Epithelial cell of esophagus (primary cell): ENCODE measurements around the gene CYYR1.
A peak's percentile ranks its signal among the peaks of the same experiment; 100 is the strongest.

Experiments used
- DNase-seq: peaks from one replicate; pipeline ENCODE4 v3.0.0; 2010; ENCODE audit warnings: low read depth
- H3K4me3 ChIP-seq: 2 replicates; pipeline ENCODE4 v1.5.1; 2011; ENCODE audit warnings: mild to moderate bottlenecking, low read length, control low read depth
- CTCF ChIP-seq: IDR thresholded peaks from 2 replicates; pipeline ENCODE4 v1.5.1; 2011; ENCODE audit warnings: low read depth, mild to moderate bottlenecking, low read length, control low read depth, inconsistent platforms; ENCODE audit not compliant: insufficient read depth; ENCODE audit errors: missing control alignments

Gene CYYR1

GRCh38 chr21:26515257-26515656 lies 57.8 kb downstream of the CYYR1 start:
- no peak for DNase-seq
- no peak for TF ChIP-seq CTCF
- no peak overlapping the region for H3K4me3 ChIP-seq

- TF ChIP-seq CTCF, result no peak
- peak; percentile 46 for DNase-seq
- no peak overlapping the region for H3K4me3 ChIP-seq
These were observed 59.9 kb downstream of the CYYR1 start for GRCh38 chr21:26513212-26513611.

- DNase-seq, result no peak
- no peak for TF ChIP-seq CTCF
- H3K4me3 ChIP-seq, result no peak overlapping the region
These were observed 60.4 kb downstream of the CYYR1 start for GRCh38 chr21:26512664-26513063.

- no peak for TF ChIP-seq CTCF
- H3K4me3 ChIP-seq, result no peak overlapping the region
- DNase-seq, result no peak
These were observed 64.2 kb downstream of the CYYR1 start for GRCh38 chr21:26508903-26509302.

GRCh38 chr21:26506956-26507355 lies 66.1 kb downstream of the CYYR1 start:
- DNase-seq, result peak; percentile 89
- no peak for TF ChIP-seq CTCF

GRCh38 chr21:26505211-26505610 lies 67.9 kb downstream of the CYYR1 start:
- H3K4me3 ChIP-seq, result no peak overlapping the region
- DNase-seq, result no peak
- TF ChIP-seq CTCF, result no peak

More at GRCh38 chr21:26506956-26507355, 66.1 kb downstream of the CYYR1 start:
- no peak overlapping the region for H3K4me3 ChIP-seq

GRCh38 chr21:26503414-26503813 lies 69.7 kb downstream of the CYYR1 start:
- H3K4me3 ChIP-seq, result no peak overlapping the region
- no peak for TF ChIP-seq CTCF
- no peak for DNase-seq
